ENCODE data around the gene MAP2K7. TPM values are rescaled to one million over a fixed set of nuclear protein-coding genes. Genes with fewer than 3 reads are reported as not detected.
A peak's percentile ranks its signal among the peaks of the same experiment; 100 is the strongest.

MAP2K7 gene
- polyA plus RNA-seq, 1 experiment, result 5.6 TPM

- Histone ChIP-seq H3K4me3 (ENCODE audit: low read depth, low read length) (no peak overlapping the region), H3K9me3 (ENCODE audit: control insufficient read depth, insufficient read depth, low read length) (peaks cover 4% of the 10 kb centered on the region; the same call in 1 of the 2 replicates), H3K27ac (ENCODE audit: low read depth, low read length) (no peak overlapping the region), H3K27me3 (ENCODE audit: control insufficient read depth, insufficient read depth, low read length) (peaks cover 8% of the 10 kb centered on the region)
- ChIA-PET POLR2A (no interaction called here), CTCF (no interaction called here)
- no peak for DNase-seq (ENCODE audit: low read depth, low spot score)
- TF ChIP-seq CTCF (IDR thresholded peaks at IDR 0.05; ENCODE audit: low read depth, low read length), result no peak
Observed at GRCh38 chr19:7867092-7867844, 36.4 kb upstream of the MAP2K7 start.

- peaks cover 15% of the 10 kb centered on the region for H3K27me3 ChIP-seq (ENCODE audit: control insufficient read depth, insufficient read depth, low read length)
- no peak for TF ChIP-seq CTCF (IDR thresholded peaks at IDR 0.05; ENCODE audit: low read depth, low read length)
- no peak for DNase-seq (ENCODE audit: low read depth, low spot score)
- H3K4me3 ChIP-seq (ENCODE audit: low read depth, low read length), result no peak overlapping the region
- ChIA-PET POLR2A (interaction anchor here (1.0 to 1.2 kb wide), 2 partner anchors 20 kb away, joined by 3 to 4 read pairs; partner anchors contain the start of gene LRRC8E), CTCF (interaction anchor here (0.6 to 2.2 kb wide), 11 partner anchors 9 to 402 kb away, joined by 3 to 15 read pairs (median 7); partner anchors contain the start of genes LRRC8E and SNAPC2)
- no peak overlapping the region for H3K27ac ChIP-seq (ENCODE audit: low read depth, low read length)
- peaks cover 4% of the 10 kb centered on the region; the same call in 1 of the 2 replicates for H3K9me3 ChIP-seq (ENCODE audit: control insufficient read depth, insufficient read depth, low read length)
Observed at GRCh38 chr19:7868326-7868670, 35.4 kb upstream of the MAP2K7 start.

- CTCF ChIA-PET, result interaction anchor here (0.6 to 2.2 kb wide), 16 partner anchors 9 to 401 kb away, joined by 3 to 15 read pairs (median 6); partner anchors contain the start of genes LRRC8E, SNAPC2 and TIMM44
- peak overlapping the region; percentile 50 for H3K4me3 ChIP-seq (ENCODE audit: low read depth, low read length)
- DNase-seq (ENCODE audit: low read depth, low spot score), result no peak
Observed at GRCh38 chr19:7868671-7869452, 34.8 kb upstream of the MAP2K7 start.

GRCh38 chr19:7869453-7869909 is 34.2 kb upstream of the MAP2K7 start:
- DNase-seq (ENCODE audit: low read depth, low spot score), result no peak
- no peak overlapping the region for H3K27ac ChIP-seq (ENCODE audit: low read depth, low read length)
- POLR2A ChIA-PET, result interaction anchor here (0.8 to 1.3 kb wide), 2 partner anchors 34 to 51 kb away, joined by 4 read pairs; partner anchors contain the start of genes MAP2K7 and SNAPC2
- TF ChIP-seq CTCF (IDR thresholded peaks at IDR 0.05; ENCODE audit: low read depth, low read length), result no peak
- peaks cover 4% of the 10 kb centered on the region; the same call in 1 of the 2 replicates for H3K9me3 ChIP-seq (ENCODE audit: control insufficient read depth, insufficient read depth, low read length)
- H3K4me3 ChIP-seq (ENCODE audit: low read depth, low read length), result peak overlapping the region; percentile 44
- peaks cover 25% of the 10 kb centered on the region for H3K27me3 ChIP-seq (ENCODE audit: control insufficient read depth, insufficient read depth, low read length)
- CTCF ChIA-PET, result interaction anchor here (0.6 to 2.2 kb wide), 13 partner anchors 8 to 74 kb away, joined by 3 to 15 read pairs (median 7); partner anchors contain the start of genes LRRC8E, SNAPC2 and TIMM44

More at GRCh38 chr19:7868671-7869452, 34.8 kb upstream of the MAP2K7 start:
- POLR2A ChIA-PET, result interaction anchor here (0.8 to 1.3 kb wide), 4 partner anchors 20 to 52 kb away, joined by 3 to 4 read pairs (median 4); partner anchors contain the start of genes LRRC8E, MAP2K7 and SNAPC2
- Histone ChIP-seq H3K27ac (ENCODE audit: low read depth, low read length) (no peak overlapping the region), H3K27me3 (ENCODE audit: control insufficient read depth, insufficient read depth, low read length) (peaks cover 21% of the 10 kb centered on the region), H3K9me3 (ENCODE audit: control insufficient read depth, insufficient read depth, low read length) (peaks cover 4% of the 10 kb centered on the region; the same call in 1 of the 2 replicates)
- TF ChIP-seq CTCF (IDR thresholded peaks at IDR 0.05; ENCODE audit: low read depth, low read length), result peak; percentile 43
